ENCODE data around the gene RASAL2.

- no peak for TF ChIP-seq CTCF (IDR thresholded peaks at IDR 0.05; ENCODE audit: insufficient read depth, low read depth, low read length)
- no peak for TF ChIP-seq EZH2 (IDR thresholded peaks at IDR 0.05; ENCODE audit: insufficient read depth, low read length)
These were observed 285.9 kb downstream of the RASAL2 start for GRCh38 chr1:178379807-178380206.
